Measurements from ENCODE around the gene VILL. TPM values are rescaled to one million over a fixed set of nuclear protein-coding genes. Genes with fewer than 3 reads are reported as not detected.
A peak's percentile ranks its signal among the peaks of the same experiment; 100 is the strongest.
"Not testable (repeated sequence)": the region's sequence is repeated elsewhere in the genome, so short reads cannot be mapped to it uniquely, and the experiment has no call there.

The VILL gene
- total RNA-seq, 2 donors from 2014 or later = 12.5 to 16.1 TPM

DNA sequence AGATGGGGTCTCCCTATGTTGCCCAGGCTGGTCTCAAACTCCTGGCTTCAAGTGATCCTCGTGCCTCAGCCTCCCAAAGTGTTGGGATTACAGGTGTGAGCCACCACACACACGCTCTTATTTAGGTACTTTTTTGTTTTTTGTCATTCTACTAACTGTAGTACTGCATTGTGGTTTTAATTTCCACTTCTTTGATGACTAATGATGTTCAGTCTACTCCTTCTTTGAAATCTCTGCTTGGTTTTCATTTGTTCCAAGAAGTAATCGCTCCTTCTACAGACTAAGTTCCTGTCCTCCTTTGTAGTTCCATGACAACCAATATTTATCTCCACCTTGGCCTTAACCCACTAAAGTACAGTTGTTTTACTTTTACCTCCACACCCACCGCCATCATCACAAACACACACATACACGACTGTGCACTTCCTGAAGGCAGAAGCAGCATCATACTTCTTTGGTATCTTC is 47.9 kb downstream of the VILL start:
- ATAC-seq (replicated peaks in 1 of 2) = peak; percentile 67 to 70
- peaks cover 29% of the 10 kb centered on the region for H3K4me1 Mint-ChIP-seq (ENCODE audit: low read depth)
- peaks cover 7% of the 10 kb centered on the region for H3K27me3 Mint-ChIP-seq (ENCODE audit: low read depth)
- DNase-seq = peak; percentile 27 to 41
- peak overlapping the region; percentile 86 for H3K4me3 Mint-ChIP-seq
- H3K9me3 Mint-ChIP-seq = peaks cover 6 to 8% of the 10 kb centered on the region in 2 donors
- peaks cover 10 to 12% of the 10 kb centered on the region in 2 donors for H3K36me3 Mint-ChIP-seq (ENCODE audit: insufficient read depth in 2 of 2)
- peak overlapping the region; percentile 83 for H3K27ac Mint-ChIP-seq

GRCh38 chr3:38039101-38039898 is 48.7 kb downstream of the VILL start, which contains the start of gene DLEC1:
DLEC1 (plus strand) TSS chr3:38039208; CDS start chr3:38039226, 18 bp downstream.
- Mint-ChIP-seq H3K27ac (peak within 1 kb of the TSS; percentile 83), H3K36me3 (ENCODE audit: insufficient read depth in 2 of 2) (peaks cover 10 to 12% of the 10 kb centered on the region in 2 donors), H3K9me3 (peaks cover 6 to 8% of the 10 kb centered on the region in 2 donors), H3K27me3 (ENCODE audit: low read depth) (peaks cover 7% of the 10 kb centered on the region), H3K4me3 (peak within 1 kb of the TSS; percentile 86), H3K4me1 (ENCODE audit: low read depth) (peaks cover 29% of the 10 kb centered on the region)
- ATAC-seq (replicated peaks in 1 of 2) (peak; percentile 82 to 83), DNase-seq (peak; percentile 88 to 89)

DNA sequence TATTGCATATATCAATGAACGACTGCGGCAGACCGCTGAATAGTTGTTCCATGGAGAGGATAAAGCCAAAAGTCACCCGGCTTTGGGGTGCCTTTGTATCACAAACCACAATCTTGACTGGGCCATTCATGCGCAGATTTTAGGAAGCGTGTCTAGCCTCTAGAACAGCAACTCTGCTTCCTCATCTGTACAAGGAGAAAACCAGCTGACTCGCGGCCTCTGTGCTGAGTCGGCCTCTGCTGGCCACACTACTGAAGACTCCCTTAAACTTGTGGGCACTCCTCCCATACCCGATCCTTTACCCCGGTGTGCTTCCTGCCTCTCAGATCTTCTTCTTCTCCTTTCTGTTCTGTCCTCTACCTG is 49.3 kb downstream of the VILL start:
- peak; percentile 21 to 47 for ATAC-seq (replicated peaks in 1 of 2)
- Mint-ChIP-seq H3K9me3 (peaks cover 6 to 8% of the 10 kb centered on the region in 2 donors), H3K4me1 (ENCODE audit: low read depth) (peaks cover 29% of the 10 kb centered on the region), H3K27ac (no peak overlapping the region), H3K27me3 (ENCODE audit: low read depth) (peaks cover 7% of the 10 kb centered on the region), H3K36me3 (ENCODE audit: insufficient read depth in 2 of 2) (peaks cover 10 to 12% of the 10 kb centered on the region in 2 donors), H3K4me3 (peak overlapping the region; percentile 86)
- peak; percentile 28 to 46 for DNase-seq

DNA sequence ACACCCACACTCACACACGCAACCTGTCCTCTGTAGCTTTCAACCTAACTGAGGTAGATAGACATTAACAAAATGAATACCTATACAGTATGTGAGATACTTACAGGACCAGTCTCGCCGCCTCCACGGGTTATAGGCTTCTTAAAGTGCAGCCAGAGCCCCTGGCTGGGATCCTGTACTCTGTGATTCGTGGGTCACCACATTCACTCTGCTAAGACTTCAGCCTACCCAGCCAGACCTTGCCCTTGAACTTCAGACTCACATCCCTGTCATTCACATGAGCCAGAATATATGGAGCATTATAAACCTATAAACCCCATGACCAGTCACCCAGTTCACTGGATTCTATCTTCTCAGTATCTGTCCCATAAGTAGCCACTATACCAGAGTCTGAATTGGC is 49.8 kb downstream of the VILL start:
- H3K27me3 Mint-ChIP-seq (ENCODE audit: low read depth) = peaks cover 7% of the 10 kb centered on the region
- H3K27ac Mint-ChIP-seq = no peak overlapping the region
- H3K36me3 Mint-ChIP-seq (ENCODE audit: insufficient read depth in 2 of 2) = peaks cover 10 to 12% of the 10 kb centered on the region in 2 donors
- peaks cover 6 to 8% of the 10 kb centered on the region in 2 donors for H3K9me3 Mint-ChIP-seq
- H3K4me3 Mint-ChIP-seq = peak overlapping the region; percentile 86
- H3K4me1 Mint-ChIP-seq (ENCODE audit: low read depth) = peaks cover 29% of the 10 kb centered on the region
- no peak for ATAC-seq (replicated peaks in 1 of 2)
- DNase-seq = no peak

GRCh38 chr3:38043486-38043885 is 52.9 kb downstream of the VILL start:
- DNase-seq (no peak), ATAC-seq (replicated peaks in 1 of 2) (no peak)
- peaks cover 20% of the 10 kb centered on the region for H3K4me1 Mint-ChIP-seq (ENCODE audit: low read depth)
- peaks cover 2 to 4% of the 10 kb centered on the region in 2 donors for H3K36me3 Mint-ChIP-seq (ENCODE audit: insufficient read depth in 2 of 2)
- no peak overlapping the region for H3K27ac Mint-ChIP-seq
- peaks cover under 1% of the 10 kb centered on the region in 2 donors for H3K9me3 Mint-ChIP-seq
- no peak overlapping the region for H3K4me3 Mint-ChIP-seq
- H3K27me3 Mint-ChIP-seq (ENCODE audit: low read depth) = peaks cover 7% of the 10 kb centered on the region

GRCh38 chr3:38046027-38046426 is 55.4 kb downstream of the VILL start:
- Mint-ChIP-seq H3K4me3 (no peak overlapping the region), H3K27ac (no peak overlapping the region), H3K36me3 (ENCODE audit: insufficient read depth in 2 of 2) (no peaks in the 10 kb centered on the region), H3K9me3 (no peaks in the 10 kb centered on the region), H3K27me3 (ENCODE audit: low read depth) (no peaks in the 10 kb centered on the region), H3K4me1 (ENCODE audit: low read depth) (no peaks in the 10 kb centered on the region)
- no peak for ATAC-seq (replicated peaks in 1 of 2)
- no peak for DNase-seq

DNA sequence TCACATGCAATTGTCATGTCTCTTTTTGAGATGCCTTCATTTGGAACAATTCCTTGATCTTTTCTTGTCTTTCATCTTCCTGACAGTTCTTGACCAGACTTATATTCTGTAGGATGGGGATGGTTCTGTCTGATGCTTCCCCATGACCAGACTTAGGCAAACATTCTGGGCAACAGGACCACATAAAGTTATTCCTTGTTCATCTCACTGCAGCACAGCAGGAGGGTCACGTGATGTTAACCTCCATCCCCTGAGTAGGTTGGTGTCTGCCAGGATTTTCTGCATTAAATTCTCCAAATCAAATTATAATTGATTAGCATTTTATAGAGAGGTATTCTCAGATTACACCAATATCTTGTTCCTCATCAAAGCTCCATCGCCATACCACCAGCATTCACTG is 56.2 kb downstream of the VILL start:
- ATAC-seq (replicated peaks in 1 of 2) = no peak
- Mint-ChIP-seq H3K36me3 (ENCODE audit: insufficient read depth in 2 of 2) (no peaks in the 10 kb centered on the region), H3K9me3 (no peaks in the 10 kb centered on the region), H3K4me3 (no peak overlapping the region), H3K27ac (no peak overlapping the region), H3K4me1 (ENCODE audit: low read depth) (no peaks in the 10 kb centered on the region), H3K27me3 (ENCODE audit: low read depth) (no peaks in the 10 kb centered on the region)
- no peak for DNase-seq

DNA sequence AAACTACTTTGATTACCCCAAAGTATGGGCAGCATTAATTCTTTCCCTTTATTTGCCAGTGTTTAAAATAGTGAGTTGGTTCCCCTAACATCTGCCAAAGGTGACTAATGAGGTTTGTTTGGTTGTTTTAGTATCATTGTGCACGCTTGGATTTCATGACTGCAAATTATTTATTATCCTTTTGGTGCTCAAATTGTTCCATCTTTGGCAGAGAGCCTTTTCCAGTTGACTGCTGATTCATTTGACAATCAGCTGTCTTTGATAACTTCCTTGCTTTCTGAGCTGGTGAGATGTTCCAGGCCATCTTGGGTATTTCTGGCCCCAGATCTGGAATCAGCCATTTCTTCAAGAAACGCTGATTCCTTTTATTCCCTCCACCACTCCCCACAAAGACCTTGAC is 57.3 kb downstream of the VILL start:
- Mint-ChIP-seq H3K4me1 (ENCODE audit: low read depth) (no peaks in the 10 kb centered on the region), H3K27me3 (ENCODE audit: low read depth) (no peaks in the 10 kb centered on the region), H3K36me3 (ENCODE audit: insufficient read depth in 2 of 2) (no peaks in the 10 kb centered on the region), H3K27ac (no peak overlapping the region), H3K9me3 (no peaks in the 10 kb centered on the region), H3K4me3 (no peak overlapping the region)
- DNase-seq (no peak), ATAC-seq (replicated peaks in 1 of 2) (no peak)

- Mint-ChIP-seq H3K9me3 (no peaks in the 10 kb centered on the region), H3K27ac (no peak overlapping the region), H3K36me3 (ENCODE audit: insufficient read depth in 2 of 2) (no peaks in the 10 kb centered on the region), H3K4me1 (ENCODE audit: low read depth) (peaks cover 7% of the 10 kb centered on the region), H3K4me3 (no peak overlapping the region), H3K27me3 (ENCODE audit: low read depth) (no peaks in the 10 kb centered on the region)
- ATAC-seq (replicated peaks in 1 of 2) (no peak), DNase-seq (no peak)
Observed at GRCh38 chr3:38049358-38050126, 59.0 kb downstream of the VILL start.

DNA sequence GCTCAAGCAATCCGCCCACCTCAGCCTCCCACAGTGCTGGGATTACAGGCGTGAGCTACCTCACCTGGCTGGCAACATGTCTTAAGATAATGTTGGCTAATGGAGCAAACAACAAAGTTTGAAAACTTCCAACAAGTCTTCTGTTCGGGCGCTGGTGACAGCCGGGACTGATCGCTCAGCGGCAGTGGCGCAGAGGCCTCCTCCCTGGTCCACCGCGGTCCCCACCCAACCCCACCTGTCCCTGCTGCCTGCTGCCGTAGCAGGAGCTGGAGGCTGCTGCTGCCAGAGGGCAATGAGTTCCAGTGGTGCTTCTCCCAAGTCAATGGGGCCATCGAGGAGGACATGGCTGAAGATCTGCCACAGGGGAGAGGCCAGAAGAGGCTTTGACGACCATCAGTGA is 60.5 kb downstream of the VILL start:
- no peak overlapping the region for H3K4me3 Mint-ChIP-seq
- DNase-seq (no peak), ATAC-seq (replicated peaks in 1 of 2) (no peak)
- H3K27ac Mint-ChIP-seq = no peak overlapping the region
- H3K9me3 Mint-ChIP-seq = no peaks in the 10 kb centered on the region
- no peaks in the 10 kb centered on the region for H3K27me3 Mint-ChIP-seq (ENCODE audit: low read depth)
- H3K36me3 Mint-ChIP-seq (ENCODE audit: insufficient read depth in 2 of 2) = no peaks in the 10 kb centered on the region
- peaks cover 16% of the 10 kb centered on the region for H3K4me1 Mint-ChIP-seq (ENCODE audit: low read depth)

GRCh38 chr3:38053286-38053685 is 62.7 kb downstream of the VILL start:
- not testable (repeated sequence) for H3K9me3 Mint-ChIP-seq; H3K27me3 Mint-ChIP-seq (ENCODE audit: low read depth); DNase-seq; ATAC-seq (replicated peaks in 1 of 2); H3K27ac Mint-ChIP-seq; H3K4me3 Mint-ChIP-seq; H3K36me3 Mint-ChIP-seq (ENCODE audit: insufficient read depth in 2 of 2)
- H3K4me1 Mint-ChIP-seq (ENCODE audit: low read depth) = peaks cover 16% of the 10 kb centered on the region

GRCh38 chr3:38053813-38054498 is 63.4 kb downstream of the VILL start:
- H3K36me3 Mint-ChIP-seq (ENCODE audit: insufficient read depth in 2 of 2); DNase-seq; H3K9me3 Mint-ChIP-seq; H3K27ac Mint-ChIP-seq; H3K27me3 Mint-ChIP-seq (ENCODE audit: low read depth); ATAC-seq (replicated peaks in 1 of 2); H3K4me3 Mint-ChIP-seq: not testable (repeated sequence)
- H3K4me1 Mint-ChIP-seq (ENCODE audit: low read depth) = peaks cover 16% of the 10 kb centered on the region

Data from activated T-cell treated with anti-CD3 and anti-CD28 coated beads, Interleukin-2, amount 50 U/mL, for 72 hours (primary cell).